ENCODE measurements around the gene PRPH2. TPM values are rescaled to one million over a fixed set of nuclear protein-coding genes. Genes with fewer than 3 reads are reported as not detected.
"Not testable (repeated sequence)": the region's sequence is repeated elsewhere in the genome, so short reads cannot be mapped to it uniquely, and the experiment has no call there.

Gene PRPH2
- total and polyA plus RNA-seq, 2 experiments from 2014 or later, result 7.3 to 15.0 TPM

DNA sequence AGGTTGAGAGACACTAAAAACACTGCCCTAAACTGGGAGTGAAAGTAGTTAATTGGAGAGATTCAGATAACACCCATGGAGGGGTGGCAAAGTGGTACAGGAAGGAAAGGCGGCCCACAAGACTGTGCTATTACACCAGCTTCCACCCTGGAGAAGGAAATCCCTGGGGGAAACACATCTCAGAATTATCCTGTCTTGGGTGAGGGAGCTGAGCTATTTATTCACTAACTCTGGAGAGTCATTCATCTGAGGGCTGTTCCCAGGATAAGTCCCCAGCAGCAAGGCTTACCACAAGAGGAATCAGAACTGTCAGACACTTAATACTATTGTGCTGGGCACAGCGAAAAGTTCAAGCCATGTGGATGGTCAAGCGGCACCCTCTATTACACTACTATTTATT lies 13.6 kb upstream of the PRPH2 start:
- Histone ChIP-seq H3K36me3 (no peaks in the 10 kb centered on the region), H3K4me3 (no peak overlapping the region), H3K4me1 (ENCODE audit: low read depth) (no peaks in the 10 kb centered on the region), H3K9me3 (ENCODE audit: low read depth) (no peaks in the 10 kb centered on the region), H3K27me3 (peaks cover 3% of the 10 kb centered on the region), H3K27ac (no peak overlapping the region)
- DNase-seq (ENCODE audit: low read depth in 1 of 2, low spot score in 1 of 2), result no peak
- no peak for TF ChIP-seq CTCF (IDR thresholded peaks at IDR 0.05; ENCODE audit: low read depth, low read length)

DNA sequence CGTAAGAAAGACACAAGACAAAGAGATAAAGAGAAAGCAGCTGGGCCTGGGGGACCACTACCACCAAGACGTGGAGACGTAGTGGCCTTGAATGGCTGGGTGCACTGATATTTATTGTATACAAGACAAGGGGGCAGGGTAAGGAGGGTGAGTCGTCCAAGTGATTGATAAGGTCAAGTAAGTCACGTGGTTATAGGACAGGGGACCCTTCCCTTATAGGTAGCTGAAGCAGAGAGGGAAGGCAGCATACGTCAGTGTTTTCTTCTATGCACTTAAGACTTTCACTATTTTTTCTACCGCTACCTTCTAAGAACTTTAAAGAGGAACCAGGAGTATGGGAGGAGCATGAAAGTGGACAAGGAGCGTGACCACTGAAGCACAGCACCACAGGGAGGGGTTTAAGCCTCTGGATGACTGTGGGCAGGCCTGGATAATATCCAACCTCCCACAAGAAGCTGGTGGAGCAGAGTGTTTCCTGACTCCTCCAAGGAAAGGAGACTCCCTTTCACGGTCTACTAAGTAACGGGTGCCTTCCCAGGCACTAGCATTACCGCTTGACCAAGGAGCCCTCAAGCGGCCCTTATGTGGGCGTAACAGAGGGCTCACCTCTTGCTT lies 11.6 kb upstream of the PRPH2 start:
- not testable (repeated sequence) for H3K4me1 ChIP-seq (ENCODE audit: low read depth); H3K9me3 ChIP-seq (ENCODE audit: low read depth); H3K4me3 ChIP-seq; H3K36me3 ChIP-seq; H3K27me3 ChIP-seq
- peak in 1 of 2 donors; percentile 29 for DNase-seq (ENCODE audit: low read depth in 1 of 2, low spot score in 1 of 2)
- peak overlapping the region; percentile 65 for H3K27ac ChIP-seq

DNA sequence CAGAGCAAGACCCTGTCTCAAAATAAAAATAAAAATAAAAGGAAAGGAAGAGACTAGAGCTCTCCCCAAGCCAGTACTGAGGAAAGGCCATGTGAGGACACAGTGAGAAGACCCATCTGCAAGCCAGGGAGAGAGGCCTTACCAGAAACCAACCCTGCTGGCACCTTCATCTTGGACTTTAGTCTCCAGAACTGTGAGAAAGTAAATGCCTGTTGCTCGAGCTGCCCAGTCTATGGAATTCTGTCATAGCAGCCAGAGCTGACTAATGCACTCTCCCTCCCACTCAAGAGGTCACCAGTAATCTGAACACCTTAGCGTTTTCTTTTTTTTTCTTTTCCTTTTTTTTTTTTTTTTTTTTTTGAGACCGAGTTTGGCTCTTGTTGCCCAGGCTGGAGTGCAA lies 7.3 kb upstream of the PRPH2 start:
- Histone ChIP-seq H3K27ac (no peak overlapping the region), H3K9me3 (ENCODE audit: low read depth) (no peaks in the 10 kb centered on the region), H3K27me3 (no peaks in the 10 kb centered on the region), H3K36me3 (no peaks in the 10 kb centered on the region), H3K4me1 (ENCODE audit: low read depth) (peaks cover 7% of the 10 kb centered on the region), H3K4me3 (no peak overlapping the region)
- TF ChIP-seq CTCF (IDR thresholded peaks at IDR 0.05; ENCODE audit: low read depth, low read length), result no peak
- peak in 1 of 2 donors; percentile 22 for DNase-seq (ENCODE audit: low read depth in 1 of 2, low spot score in 1 of 2)

GRCh38 chr6:42727627-42728026 lies 5.2 kb upstream of the PRPH2 start:
- H3K36me3 ChIP-seq, result no peaks in the 10 kb centered on the region
- TF ChIP-seq CTCF (IDR thresholded peaks at IDR 0.05; ENCODE audit: low read depth, low read length), result no peak
- no peak overlapping the region for H3K27ac ChIP-seq
- H3K27me3 ChIP-seq, result no peaks in the 10 kb centered on the region
- H3K9me3 ChIP-seq (ENCODE audit: low read depth), result no peaks in the 10 kb centered on the region
- DNase-seq (ENCODE audit: low read depth in 1 of 2, low spot score in 1 of 2), result peak in 1 of 2 donors; percentile 38
- peaks cover 7% of the 10 kb centered on the region for H3K4me1 ChIP-seq (ENCODE audit: low read depth)
- no peak overlapping the region for H3K4me3 ChIP-seq

GRCh38 chr6:42727087-42727611 lies 4.8 kb upstream of the PRPH2 start:
- H3K4me3 ChIP-seq, result no peak overlapping the region
- peaks cover 7% of the 10 kb centered on the region for H3K4me1 ChIP-seq (ENCODE audit: low read depth)
- H3K27me3 ChIP-seq, result no peaks in the 10 kb centered on the region
- H3K9me3 ChIP-seq (ENCODE audit: low read depth), result no peaks in the 10 kb centered on the region
- TF ChIP-seq CTCF (IDR thresholded peaks at IDR 0.05; ENCODE audit: low read depth, low read length), result no peak
- H3K27ac ChIP-seq, result no peak overlapping the region
- H3K36me3 ChIP-seq, result no peaks in the 10 kb centered on the region
- peak in 1 of 2 donors; percentile 57 for DNase-seq (ENCODE audit: low read depth in 1 of 2, low spot score in 1 of 2)

DNA sequence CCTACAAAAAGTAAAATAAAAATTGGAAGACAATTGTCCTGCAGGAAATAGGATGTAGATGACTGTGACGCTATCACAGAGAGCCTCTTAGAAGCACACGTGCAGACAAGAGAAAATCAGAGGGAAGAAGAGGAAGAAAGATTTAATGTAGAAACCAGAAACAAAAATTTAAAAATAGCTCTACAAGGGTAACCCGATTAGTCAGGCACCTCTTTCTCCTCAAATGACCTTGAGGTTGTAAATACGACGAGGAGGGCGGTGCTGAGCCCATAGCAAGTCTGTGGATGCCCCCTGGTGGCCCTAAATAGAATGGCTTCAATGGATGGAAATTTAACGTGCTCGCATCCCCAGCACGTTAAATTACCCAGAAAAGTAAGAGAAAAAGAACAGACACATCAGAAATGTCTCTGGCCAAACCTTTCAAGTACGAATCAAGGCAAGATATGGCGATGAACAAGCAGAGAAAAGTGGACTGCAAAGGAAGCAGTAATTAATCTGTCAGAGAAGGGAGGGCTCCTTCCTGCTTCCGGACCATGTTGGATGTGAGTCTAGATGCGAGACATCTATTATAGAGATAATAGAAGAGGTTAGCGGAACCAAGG lies 4.2 kb upstream of the PRPH2 start:
- peaks cover 7% of the 10 kb centered on the region for H3K4me1 ChIP-seq (ENCODE audit: low read depth)
- H3K27ac ChIP-seq, result no peak overlapping the region
- H3K27me3 ChIP-seq, result no peaks in the 10 kb centered on the region
- peak; percentile 85 for TF ChIP-seq CTCF (IDR thresholded peaks at IDR 0.05; ENCODE audit: low read depth, low read length)
- H3K36me3 ChIP-seq, result no peaks in the 10 kb centered on the region
- DNase-seq (ENCODE audit: low read depth in 1 of 2, low spot score in 1 of 2), result peak; percentile 90 to 95
- no peaks in the 10 kb centered on the region for H3K9me3 ChIP-seq (ENCODE audit: low read depth)
- H3K4me3 ChIP-seq, result no peak overlapping the region
